ENCODE results near the gene POU2F3.

DNA sequence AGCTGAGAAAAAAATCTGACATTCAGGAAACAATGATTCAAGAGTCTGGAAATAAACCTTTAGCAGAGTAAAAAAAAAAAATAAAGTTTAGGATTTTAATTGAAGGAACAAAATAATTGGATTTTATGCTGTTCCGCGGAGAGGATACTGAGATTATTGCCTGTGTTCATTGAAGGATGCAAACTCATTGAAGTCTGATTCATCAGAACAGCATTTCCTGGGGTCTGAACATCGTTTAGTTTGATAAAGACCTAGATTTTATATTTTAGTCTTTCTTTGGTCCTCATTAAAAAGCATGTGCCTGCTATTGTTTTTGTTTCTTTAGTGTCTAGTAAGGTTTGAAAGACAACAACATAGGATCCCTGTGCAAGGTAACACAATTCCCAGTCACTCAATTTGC is 89.6 kb downstream of the POU2F3 start:
- TF ChIP-seq, protein P1, sequence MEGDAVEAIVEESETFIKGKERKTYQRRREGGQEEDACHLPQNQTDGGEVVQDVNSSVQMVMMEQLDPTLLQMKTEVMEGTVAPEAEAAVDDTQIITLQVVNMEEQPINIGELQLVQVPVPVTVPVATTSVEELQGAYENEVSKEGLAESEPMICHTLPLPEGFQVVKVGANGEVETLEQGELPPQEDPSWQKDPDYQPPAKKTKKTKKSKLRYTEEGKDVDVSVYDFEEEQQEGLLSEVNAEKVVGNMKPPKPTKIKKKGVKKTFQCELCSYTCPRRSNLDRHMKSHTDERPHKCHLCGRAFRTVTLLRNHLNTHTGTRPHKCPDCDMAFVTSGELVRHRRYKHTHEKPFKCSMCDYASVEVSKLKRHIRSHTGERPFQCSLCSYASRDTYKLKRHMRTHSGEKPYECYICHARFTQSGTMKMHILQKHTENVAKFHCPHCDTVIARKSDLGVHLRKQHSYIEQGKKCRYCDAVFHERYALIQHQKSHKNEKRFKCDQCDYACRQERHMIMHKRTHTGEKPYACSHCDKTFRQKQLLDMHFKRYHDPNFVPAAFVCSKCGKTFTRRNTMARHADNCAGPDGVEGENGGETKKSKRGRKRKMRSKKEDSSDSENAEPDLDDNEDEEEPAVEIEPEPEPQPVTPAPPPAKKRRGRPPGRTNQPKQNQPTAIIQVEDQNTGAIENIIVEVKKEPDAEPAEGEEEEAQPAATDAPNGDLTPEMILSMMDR (IDR thresholded peaks at IDR 0.05), result no peak
- no peak for TF ChIP-seq POLR2A (IDR thresholded peaks at IDR 0.05)

Measured in heart left ventricle (tissue), 13 donors.